ENCODE results near the gene WSCD1.

- TF ChIP-seq CTCF (conservative IDR thresholded peaks at IDR 0.05; ENCODE audit: low read depth, low read length) (no peak), FOS (IDR thresholded peaks at IDR 0.05; ENCODE audit: low read depth, low read length) (no peak), POLR2A (IDR thresholded peaks at IDR 0.05; ENCODE audit: low read depth, low read length) (no peak), MAFK (IDR thresholded peaks at IDR 0.05; ENCODE audit: low read depth, low read length) (no peak), RAD21 (IDR thresholded peaks at IDR 0.05; ENCODE audit: low read length) (no peak), USF2 (IDR thresholded peaks at IDR 0.05; ENCODE audit: low read depth, low read length) (no peak), CHD1 (IDR thresholded peaks at IDR 0.05; ENCODE audit: low read depth, low read length) (no peak), RFX5 (IDR thresholded peaks at IDR 0.05; ENCODE audit: low read depth, low read length) (no peak)
These were observed 4.9 kb downstream of the WSCD1 start for GRCh38 chr17:6075050-6075449.

Data from IMR-90 (cell line).